ENCODE results near the gene CHAD. TPM values are rescaled to one million over a fixed set of nuclear protein-coding genes. Genes with fewer than 3 reads are reported as not detected.

The CHAD gene
- total and polyA plus RNA-seq, 2 donors (not counting 3 experiments of a cell fraction or from before 2014, with no cell fraction given): not detected

- peaks cover 31% of the 10 kb centered on the region for H3K4me1 ChIP-seq (ENCODE audit: control insufficient read depth, extremely low read depth, insufficient read depth, low read length)
- FAIRE-seq: peak; percentile 86
- intact Hi-C loops (cut with micrococcal nuclease): loop anchor here (2.0 kb wide), 2 partner anchors 30 to 52 kb away; partner anchors contain the start of genes LRRC59 and RSAD1
- no peaks in the 10 kb centered on the region for H3K9me1 ChIP-seq (replicated peaks; ENCODE audit: control insufficient read depth, extremely low read depth, insufficient read depth, low read length)
- DNase-seq (ENCODE audit: low read depth, low spot score): peak; percentile 45
- peak overlapping the region; percentile 24 to 79 (median 72) for H3K4me3 ChIP-seq (replicated peaks in 1 of 3; ENCODE audit: insufficient read depth in 1 of 3, low read depth in 1 of 3, low read length in 3 of 3)
- no peaks in the 10 kb centered on the region for H3K79me2 ChIP-seq (ENCODE audit: control insufficient read depth, insufficient read depth, low read length)
- no peak for TF ChIP-seq MYC (IDR thresholded peaks at IDR 0.05; ENCODE audit: low read depth, low read length)
- TF ChIP-seq CTCF (IDR thresholded peaks at IDR 0.05; ENCODE audit: extremely low read depth in 1 of 2, insufficient read depth in 1 of 2, low read depth in 1 of 2, low read length in 2 of 2): peak in 1 of 2 donors; percentile 7
- no peak for TF ChIP-seq POLR2AphosphoS5 (IDR thresholded peaks at IDR 0.05; ENCODE audit: insufficient read depth, low read depth, low read length)
- TF ChIP-seq EZH2 (IDR thresholded peaks at IDR 0.05; ENCODE audit: borderline replicate concordance, low read depth, low read length, severe bottlenecking): no peak
- TF ChIP-seq GATA2 (IDR thresholded peaks at IDR 0.05; ENCODE audit: insufficient read depth, insufficient read length, low read depth, low read length): no peak
- no peak for TF ChIP-seq MAX (IDR thresholded peaks at IDR 0.05; ENCODE audit: insufficient read depth, insufficient read length)
- BruUV-seq (replicated peaks): no TSS peak
- no peaks in the 10 kb centered on the region for H3K36me3 ChIP-seq (ENCODE audit: control insufficient read depth in 2 of 2, extremely low read depth in 1 of 2, insufficient read depth in 2 of 2, low read length in 2 of 2)
- no peaks in the 10 kb centered on the region for H4K20me1 ChIP-seq (replicated peaks; ENCODE audit: control insufficient read depth, extremely low read depth, insufficient read depth, low read length)
- POLR2A ChIA-PET: interaction anchor here (0.5 kb wide), 1 partner anchor 20 kb away, joined by 5 read pairs; no protein-coding TSS in a partner anchor
- H3K9ac ChIP-seq (replicated peaks; ENCODE audit: extremely low read depth, insufficient read depth, low read length): no peak overlapping the region
- no peak overlapping the region for H3K27ac ChIP-seq (ENCODE audit: insufficient read depth, low read depth, low read length)
- H3K9me3 ChIP-seq (replicated peaks; ENCODE audit: control insufficient read depth, insufficient read depth, low read length): no peaks in the 10 kb centered on the region
- peak overlapping the region; percentile 9 for H2AFZ ChIP-seq (ENCODE audit: low read depth, low read length)
- dilution Hi-C loops (cut with MboI; ENCODE audit: extremely low pct_ligation_motif_present, low sequenced_read_pairs): no loop called here
- no peaks in the 10 kb centered on the region for H3K27me3 ChIP-seq (ENCODE audit: control insufficient read depth in 2 of 2, insufficient read depth in 2 of 2, low read length in 2 of 2)
- CTCF ChIA-PET: interaction anchor here (0.9 to 1.8 kb wide), 6 partner anchors 29 to 65 kb away, joined by 3 to 16 read pairs (median 4); partner anchors contain the start of genes LRRC59 and RSAD1
- peak overlapping the region; percentile 32 for H3K4me2 ChIP-seq (ENCODE audit: insufficient read depth, low read length)
These were observed 41.6 kb downstream of the CHAD start for GRCh38 chr17:50426814-50427787.
